NCI-H524 treated with DMSO at 0.1 percent for 48 hours (cell line): ENCODE measurements around the gene GLCE.

ENCODE experiments used
- DNase-seq: peaks from one replicate; lab custom pipeline; 2025; lab: John Stamatoyannopoulos, UW

The GLCE gene

DNA sequence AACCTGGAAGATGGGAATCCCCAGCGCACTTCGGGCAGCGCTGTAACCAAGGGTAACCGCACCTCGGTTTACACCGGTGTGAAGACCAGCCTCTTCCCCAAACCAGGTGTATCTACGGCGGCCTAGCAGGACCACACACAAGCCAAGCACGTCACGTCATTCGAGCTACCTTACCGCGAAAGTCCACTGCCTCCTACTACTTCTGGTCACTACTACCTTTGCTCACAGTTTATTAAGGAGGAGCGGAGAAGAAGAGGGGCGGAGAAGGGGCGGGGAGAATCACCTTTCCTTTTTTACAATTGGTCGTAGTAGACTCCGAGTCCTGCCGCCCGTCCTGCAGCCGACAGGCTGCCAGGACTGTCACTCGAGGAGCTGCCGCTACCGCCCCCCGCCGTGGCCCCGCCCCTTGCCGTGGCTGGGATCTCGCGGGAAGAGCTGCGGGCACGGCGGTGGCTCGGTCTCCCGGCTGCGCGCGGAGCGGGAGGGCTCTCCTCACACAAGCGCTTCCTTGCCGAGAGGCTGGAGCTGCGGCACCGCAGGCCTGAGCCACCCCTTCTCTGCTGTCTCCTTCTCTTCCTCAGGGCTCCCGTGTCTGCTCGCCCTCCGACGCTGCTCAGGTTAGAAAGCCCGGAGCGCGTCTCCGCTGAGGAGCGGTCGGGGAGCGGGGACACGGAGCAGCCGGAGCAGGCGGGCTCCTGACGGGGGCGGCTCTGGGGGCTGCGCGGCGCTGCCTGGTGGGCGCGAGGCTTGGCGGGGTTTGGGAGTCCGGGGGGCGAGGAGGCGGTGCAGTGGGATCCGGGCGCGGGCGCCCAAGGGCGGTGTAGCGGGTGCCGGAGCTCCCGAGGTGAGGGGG, at the start of gene GLCE:
GLCE (plus strand) TSS at position 495 of the 853 bp plus-strand sequence. CDS start 95,172 bp downstream, outside the sequence.
- peak; percentile 96 for DNase-seq

DNA sequence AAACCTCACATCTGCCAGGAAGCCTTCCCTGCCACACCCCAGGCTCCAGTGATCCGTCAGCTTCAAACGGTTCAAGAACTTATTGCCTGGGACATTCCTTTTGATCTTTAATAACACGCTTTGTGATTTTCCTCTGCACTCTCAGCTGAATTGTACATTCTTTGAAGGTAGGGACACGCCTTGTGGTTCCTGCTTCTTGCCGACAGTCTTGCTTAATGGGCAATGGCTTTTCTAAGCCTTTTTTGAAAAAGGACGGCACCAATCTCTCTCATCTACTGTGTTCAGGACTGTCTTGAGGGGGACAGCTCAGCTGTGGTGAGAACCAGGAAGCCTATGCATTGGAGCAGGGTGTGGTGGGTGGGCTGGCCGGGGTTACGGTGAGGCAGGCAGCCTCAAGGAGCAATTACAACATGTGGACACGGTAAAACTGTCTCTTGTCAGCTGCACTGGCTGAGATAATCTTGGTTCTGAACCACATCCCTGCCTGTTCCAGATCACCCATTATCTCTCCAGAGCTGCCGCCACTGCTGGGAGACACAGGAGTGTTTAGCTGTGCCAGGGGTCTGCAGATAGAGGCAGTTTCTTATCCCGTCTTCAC, 46.0 kb upstream of the GLCE start:
- no peak for DNase-seq

DNA sequence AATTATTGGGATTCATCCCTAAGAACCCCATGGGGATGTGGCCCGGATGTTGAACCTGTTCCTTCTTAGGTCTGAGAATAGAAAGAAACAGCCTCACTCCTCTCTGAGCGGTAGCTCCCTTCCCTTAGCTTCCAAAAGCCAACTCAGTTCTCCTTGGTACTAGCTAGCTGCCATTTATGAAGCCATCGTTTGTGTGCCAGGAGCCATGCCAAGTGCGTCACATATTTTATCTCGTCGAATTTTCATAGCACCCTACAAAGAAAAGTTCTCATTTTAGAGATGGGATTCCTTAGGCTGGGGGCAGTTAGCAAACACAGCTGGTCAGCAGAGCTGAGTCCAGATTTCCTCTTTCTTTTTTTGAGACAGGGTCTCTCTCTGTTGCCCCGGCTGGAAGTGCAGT, 45.4 kb upstream of the GLCE start:
- no peak for DNase-seq

DNA sequence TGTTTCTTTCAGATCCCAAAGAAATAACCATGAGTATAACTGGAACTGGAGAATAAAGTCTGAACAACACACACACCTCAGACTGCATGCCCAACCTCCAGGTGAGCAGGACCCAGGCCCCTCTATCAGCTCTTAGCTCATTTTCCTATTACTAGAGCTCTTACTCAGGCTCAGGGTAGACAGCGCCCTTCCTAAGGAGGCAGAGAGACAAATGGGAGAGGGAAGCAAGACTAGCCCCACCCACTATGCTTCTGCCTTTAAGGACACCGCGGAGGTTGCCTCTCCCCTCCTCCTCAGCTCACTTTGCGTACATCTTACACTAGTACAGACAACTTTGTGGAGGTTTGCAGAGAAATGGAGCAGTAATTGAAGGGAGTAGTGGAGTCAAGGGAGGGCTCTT, 44.0 kb upstream of the GLCE start:
- DNase-seq = no peak

DNA sequence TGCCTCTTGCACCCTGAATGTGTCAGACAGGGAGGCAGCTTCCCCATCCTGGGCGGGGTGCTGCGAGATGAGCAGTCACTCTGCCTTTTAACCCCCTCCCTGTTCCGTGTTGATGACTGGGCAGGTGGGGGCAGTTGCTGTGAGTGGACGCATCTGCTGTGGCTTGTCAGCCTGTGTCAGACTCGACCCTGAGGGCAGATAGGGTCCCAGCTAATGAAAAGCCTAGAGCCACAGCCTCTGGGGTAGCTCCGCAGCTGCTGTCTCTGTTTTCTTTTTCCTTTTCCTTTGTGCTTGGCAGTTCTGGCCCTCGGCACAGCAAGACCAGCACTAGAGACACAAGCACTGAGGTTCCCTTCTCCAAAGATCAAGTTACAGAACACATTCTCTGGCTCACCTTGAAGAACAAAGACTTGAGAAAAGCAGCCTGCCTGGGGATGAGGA, 43.0 kb upstream of the GLCE start:
- no peak for DNase-seq

DNA sequence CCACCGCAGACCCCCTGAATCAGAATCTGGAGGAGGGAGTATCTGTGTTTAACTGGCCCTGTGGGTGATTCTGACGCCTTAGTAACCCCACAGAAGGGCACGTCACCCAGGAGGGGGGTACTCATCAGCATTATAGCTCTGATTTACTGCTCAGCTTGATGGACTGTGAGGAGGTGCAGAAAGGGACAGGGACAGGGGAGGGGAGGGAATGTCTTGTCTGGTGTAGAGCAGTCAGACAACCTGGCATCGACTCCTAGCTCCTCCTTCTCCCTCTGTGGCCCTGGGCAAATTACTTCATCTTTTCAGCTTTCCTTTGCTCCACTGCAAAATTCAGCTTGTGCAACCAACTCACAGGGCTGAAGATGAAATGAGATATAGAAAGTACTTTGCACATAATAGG, 42.3 kb upstream of the GLCE start:
- no peak for DNase-seq

DNA sequence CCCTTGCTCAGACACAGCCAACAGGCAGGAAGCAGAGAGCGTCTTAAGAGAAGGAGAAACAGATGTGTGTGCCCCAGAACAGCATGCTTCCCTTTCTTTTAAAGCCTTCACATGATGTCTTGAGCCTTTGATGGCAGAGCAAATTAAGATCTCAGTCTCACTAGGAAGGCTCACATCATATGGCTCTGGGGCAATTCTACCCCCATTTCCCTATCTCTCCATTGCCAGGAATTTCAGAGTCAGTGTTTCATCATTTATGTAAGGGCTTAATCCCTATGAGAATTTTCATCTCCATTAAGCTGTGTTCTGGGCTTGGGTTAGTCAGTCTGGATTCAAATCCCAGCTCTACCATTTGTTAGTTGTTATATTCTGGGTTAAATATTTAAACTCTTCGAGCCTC, 41.4 kb upstream of the GLCE start:
- DNase-seq = peak; percentile 27

DNA sequence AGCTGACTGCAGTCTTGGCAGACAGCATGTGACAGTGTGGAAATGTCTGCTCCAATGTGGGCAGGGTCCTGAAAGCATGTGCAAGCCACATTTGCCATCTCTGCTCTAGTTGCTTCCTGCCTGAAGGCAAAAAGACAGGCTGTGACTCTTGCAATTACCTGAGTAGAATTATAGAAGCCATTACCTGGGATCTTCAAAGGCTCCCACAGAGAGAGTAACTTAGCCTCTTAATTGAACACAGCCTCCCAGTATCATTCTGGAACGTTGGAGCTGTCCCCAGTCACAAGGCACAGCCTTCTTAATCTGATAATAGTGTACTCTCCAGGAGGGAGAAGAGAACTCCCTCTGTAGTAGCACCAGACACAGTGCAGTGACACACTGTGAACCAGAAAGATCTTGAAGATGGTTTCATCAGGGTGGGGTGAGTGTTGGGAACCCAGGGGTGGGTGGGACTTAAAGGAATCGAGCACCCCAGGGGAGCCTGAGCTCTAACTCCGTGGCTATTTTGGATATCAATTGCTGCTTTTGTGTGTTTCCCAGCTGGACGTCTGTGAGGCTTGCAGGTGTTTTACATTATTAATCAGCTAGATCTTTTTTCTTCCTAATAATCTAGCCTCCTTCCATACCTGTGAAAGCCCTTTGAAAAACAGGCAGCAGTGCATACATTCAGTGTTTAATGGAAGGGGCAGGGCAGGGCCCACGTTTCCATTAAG, 40.6 kb upstream of the GLCE start:
- no peak for DNase-seq

DNA sequence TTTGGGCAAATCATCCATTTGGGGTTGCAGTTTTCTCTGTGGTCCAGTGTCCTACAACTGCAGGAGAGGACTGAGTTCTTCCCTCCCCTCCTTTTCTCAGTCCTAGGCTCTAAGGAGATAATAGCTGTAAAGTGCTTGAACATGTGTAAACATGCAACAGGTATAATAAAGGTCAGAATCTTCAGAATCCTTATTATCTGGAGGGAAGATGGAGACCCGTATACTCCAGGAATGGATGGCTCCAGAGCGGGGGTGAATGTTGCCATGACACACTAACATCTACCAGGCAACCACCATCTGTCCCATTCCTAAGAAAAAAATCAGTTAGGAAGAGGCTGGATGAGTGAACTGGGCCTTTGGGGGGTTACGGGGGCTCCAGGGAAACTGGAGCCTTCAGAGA, 39.7 kb upstream of the GLCE start:
- no peak for DNase-seq

DNA sequence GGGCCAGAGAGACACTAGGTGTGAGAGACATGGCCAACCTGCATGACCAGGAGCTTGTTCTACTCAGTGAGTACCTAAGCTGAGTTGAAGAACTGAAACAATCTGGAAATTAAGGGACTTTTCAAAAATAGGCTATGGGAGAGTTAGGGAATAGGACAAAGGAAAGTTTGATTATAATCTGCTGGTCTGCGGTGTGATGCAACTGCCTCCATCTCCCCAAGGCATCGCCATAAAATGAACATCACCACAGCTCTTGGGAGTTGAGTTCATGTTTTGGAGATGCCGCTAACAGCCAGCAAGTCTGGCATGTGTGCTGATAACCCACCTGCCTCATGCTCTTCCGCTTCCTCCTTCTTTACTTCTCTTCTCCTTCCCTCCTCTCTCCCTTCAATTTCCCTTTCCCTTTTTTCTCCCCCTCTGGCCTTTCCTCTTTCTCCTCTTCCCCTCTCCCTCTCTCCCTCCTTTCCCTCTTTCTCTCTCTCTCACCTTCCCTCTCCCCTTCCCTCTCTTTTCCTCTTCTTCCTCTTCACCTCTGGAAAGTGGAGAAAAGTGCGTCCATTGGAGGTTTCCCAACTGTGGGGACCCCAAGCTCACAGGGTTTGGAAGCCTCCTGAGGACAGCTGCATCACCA, 39.1 kb upstream of the GLCE start:
- no peak for DNase-seq

DNA sequence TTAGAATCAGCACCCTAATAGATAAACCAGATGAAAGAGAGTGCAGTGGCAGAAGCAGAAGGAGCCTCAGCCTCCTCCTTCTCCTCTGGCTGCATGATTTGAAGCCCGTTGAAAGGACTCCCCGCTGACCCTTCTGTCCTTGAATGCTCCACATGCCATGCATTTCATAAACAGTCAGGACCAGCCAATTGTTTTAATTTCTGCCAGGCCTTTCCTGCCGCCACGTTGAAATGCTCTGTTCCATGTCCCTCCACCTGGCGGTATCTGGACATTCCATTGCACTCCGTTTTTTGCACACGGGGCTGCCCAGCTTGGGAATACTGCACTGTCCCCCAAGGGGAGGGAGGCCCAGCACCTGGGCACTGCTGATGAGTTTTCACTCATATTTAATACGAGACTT, 35.2 kb upstream of the GLCE start:
- no peak for DNase-seq

DNA sequence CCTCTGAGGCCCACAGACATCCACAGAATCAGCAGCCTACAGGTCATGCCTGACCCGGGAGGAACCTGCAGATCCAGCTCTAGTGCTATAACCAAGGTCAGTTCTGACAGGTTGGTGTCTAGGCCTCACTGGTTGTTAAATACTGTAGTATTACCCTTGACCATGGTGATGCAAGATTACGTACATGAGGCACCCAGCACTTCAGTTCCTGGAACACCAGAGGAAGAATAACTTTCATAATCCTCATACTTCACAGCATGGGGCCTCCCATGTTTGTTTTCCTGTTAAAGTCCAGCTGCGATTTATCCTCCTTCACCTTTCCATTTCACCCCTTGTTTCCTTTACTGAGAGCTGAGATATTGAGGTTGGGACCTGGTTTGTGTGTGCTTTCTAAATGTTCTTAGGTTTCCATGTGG, 34.4 kb upstream of the GLCE start:
- no peak for DNase-seq

DNA sequence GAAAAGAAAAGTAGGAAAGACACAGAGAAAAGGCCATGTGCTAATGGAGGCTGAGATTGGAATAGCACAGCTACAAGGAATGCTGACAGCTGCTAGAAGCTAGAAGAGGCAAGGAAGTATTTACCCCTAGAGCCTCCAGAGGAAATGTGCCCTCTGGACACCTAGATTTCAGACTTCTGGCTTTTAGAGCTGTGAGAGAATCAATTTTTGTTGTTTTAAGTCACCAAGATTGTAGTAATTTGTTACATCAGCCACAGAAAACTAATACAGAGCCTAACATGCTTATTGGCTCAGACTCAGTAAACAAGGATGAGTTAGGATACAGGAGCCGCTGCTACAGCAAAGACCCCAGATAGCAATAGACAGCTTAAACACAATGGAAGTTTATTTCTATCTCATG, 33.1 kb upstream of the GLCE start:
- DNase-seq = no peak

DNA sequence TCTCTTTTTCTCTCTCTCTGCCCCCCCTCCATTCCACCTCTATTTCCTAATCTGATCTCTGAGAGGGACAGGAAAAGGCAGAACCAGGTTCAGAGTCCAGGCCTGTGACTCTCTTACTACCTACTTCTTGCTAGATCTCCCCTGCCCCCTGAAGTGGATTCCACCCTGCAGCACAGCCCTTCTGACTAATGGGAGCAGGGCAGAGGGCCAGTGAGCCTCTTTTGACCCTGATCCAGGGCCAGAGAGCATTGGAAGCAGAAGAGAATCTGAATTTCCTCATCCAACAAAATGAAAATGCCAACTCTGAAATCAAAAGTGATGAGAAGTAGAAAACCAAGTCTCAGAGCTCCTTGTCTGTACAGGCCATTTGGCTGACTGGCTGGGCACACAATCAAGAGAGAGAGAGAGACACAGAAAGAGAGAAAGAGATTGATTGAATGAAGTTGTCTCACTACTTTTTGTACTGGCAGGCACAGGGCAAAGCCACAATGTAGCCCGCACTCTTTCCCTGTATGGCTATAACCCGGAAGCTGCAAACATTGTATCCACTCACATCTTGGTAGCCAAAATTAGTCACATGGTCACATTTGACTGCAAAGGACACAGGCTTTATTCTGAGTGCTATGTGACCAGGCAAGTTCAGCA, 31.6 kb upstream of the GLCE start:
- DNase-seq = no peak

DNA sequence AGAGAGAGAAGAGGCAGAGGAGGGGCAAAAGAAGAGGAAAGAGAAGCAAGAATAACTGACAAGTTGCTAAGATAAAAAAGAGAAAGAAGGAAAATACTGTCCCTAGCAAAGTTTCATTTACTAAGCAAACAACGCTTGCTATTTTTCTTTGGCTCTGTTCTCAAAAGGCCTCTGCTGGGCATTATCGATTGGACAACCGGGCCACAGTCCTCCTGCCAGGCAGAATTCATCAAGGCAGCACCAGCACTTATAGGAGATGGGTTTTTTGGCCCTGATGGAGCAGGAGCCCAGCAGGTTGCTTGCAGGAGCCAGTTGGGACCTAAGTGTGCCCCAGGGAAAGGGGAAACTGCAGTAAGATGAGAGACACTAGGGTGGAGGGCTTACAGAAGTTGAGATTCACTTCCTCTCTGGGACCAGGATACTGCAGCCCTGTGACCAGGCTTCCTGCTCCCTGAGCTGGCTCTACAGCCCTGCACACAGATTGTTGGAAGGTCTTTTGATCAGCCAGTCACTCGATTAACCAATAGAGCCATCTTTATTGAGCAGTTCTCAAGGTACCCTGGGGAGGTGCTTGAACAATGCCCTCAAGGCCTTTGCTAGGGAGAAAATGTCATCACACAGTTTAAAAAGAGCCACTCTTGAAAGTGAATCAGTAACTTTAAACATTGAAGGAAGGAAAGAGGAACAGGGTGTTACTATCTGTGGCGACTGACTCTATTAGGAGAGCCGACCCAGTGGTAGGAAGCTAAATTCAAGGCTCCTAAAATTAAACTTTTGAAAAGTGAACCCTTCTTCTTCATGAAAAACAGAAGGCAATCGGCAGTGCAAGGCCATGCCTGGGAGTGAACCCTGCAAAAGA, 28.8 kb upstream of the GLCE start:
- no peak for DNase-seq

DNA sequence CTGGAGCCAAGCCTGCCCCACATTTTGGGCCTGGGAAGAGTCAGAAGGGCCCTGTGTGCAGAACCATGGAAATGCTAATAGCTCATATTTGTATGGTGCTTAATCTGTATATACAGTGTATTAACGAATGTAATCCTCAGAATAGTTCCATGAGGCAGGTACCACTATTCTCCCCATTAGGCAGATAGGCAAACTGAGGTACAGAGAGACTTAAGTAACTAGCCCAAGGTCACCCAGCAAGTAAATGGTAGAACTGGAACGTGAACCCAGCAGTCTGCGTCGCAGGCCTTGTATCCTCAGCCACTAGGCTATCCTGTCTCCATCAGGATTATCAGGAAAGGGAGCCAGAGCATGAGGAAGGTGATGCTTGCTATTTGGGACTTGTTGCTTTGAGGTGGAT, 28.0 kb upstream of the GLCE start:
- DNase-seq = no peak

DNA sequence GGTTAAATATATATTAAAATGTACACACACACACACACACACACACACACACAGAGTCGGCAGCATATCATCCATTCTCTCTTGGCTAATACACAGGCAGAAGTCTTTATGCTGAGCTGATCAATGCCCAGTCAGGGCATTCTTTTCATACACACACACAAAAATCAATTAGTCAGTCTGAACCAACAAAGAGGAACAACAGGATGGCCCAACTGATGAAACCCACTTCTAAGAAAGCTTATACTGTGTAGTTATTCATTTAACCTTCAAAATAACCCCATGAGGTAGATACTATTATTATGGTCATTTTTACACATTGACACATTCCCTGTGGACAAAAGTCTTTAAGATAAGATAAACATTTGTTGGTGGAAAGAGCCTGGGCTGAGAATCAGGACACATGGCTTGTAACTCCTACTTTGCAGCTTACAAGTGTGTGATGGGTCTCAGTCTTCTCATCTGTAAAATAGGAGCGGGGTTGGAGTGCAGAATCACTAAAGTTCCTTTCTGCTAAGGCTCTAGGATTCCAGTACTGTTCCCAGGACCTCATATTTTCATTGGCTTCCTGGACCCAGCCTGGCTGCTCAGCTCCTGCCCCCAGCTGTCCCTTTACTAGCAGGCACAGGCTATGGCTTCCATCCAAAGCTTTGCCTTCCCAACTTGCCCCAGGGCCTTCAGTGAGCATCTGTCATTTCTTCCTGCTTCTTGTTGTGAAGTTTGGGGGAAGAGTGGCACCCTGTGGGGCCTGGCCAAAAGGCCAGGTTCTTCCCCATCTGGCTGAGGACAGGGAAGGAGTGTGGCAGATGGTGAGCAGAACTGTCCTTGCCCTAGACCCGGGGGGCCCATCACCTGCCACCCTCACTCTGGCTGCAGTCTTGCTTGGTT, 27.2 kb upstream of the GLCE start:
- peak; percentile 96 for DNase-seq

DNA sequence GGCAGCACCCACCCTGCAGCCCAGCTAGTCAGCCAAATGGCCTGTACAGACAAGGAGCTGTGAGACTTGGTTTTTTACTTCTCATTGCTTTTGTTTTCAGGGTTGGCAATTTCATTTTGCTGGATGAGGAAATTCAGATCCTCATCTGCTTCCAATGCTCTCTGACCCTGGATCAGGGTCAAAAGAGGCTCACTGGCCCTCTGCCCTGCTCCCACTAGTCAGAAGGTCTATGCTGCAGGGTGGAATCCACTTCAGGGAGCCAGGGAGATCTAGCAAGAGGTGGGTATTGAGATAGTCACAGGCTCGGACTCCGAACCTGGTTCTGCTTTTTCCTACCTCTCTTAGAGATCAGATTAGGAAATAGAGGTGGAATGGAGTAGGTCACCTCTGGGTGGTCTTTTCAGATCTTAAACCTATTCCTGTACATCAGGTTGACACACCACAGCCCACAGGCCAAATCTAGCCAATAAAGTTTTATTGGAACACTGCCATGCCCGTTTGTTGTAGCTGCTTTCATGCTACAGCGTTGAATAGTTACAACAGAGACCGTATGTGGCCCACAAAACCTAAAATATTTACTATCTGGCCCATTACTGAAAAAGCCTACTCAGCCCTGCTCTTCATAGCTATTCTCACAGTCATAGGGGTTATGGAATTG, 26.4 kb upstream of the GLCE start:
- no peak for DNase-seq

DNA sequence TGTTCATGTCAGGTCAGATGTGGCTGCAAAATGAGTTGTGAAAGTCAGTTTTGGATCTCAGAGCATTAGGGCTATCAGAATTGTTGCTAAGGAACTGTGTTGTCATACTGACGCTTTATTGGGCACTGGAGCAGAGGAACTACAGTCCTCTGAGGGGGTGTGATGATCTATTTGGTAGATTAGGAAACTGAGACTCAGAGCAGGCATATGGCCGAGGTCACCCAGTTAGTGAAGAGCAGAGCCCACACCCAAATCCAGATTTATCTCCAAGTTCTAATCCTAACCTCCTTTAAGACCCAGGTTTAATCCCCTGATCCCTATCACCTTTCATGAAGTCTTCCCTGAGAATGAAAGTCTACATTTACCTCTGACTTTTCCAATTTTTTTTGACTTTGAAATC, 25.6 kb upstream of the GLCE start:
- DNase-seq = peak; percentile 81

DNA sequence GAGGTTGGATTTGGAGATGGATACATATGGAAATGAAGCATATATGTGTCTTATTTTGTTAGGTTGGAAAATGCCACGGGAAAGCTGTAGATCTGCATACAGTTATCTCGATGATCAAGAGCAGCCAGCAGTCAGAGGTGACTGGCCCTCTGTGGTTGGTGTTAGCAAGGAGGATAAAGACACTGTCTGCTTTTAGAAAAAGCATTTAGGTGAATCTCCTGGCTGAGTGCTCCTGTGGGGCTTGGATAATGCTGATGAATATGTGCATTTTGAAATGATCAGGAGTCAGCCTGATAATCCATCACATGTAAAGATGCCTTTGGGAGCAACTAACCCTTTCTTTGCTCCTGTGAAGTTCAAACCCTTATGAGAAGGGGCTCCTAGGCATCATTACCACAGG, 24.9 kb upstream of the GLCE start:
- DNase-seq = no peak
